Amniotic epithelial cell (primary cell): ENCODE results near the gene BTBD9.
"Not testable (repeated sequence)": the region's sequence is repeated elsewhere in the genome, so short reads cannot be mapped to it uniquely, and the experiment has no call there.

Experiments used
- DNase-seq: peaks from one replicate; pipeline ENCODE4 v3.0.0-alpha.2; 2010; ENCODE audit warnings: low read depth

Gene BTBD9

GRCh38 chr6:38649744-38650143, 10.0 kb upstream of the BTBD9 start:
- no peak for DNase-seq

GRCh38 chr6:38648629-38649028, 8.9 kb upstream of the BTBD9 start:
- DNase-seq: no peak

GRCh38 chr6:38646166-38646878, 6.6 kb upstream of the BTBD9 start:
- no peak for DNase-seq

GRCh38 chr6:38644951-38645350, 5.2 kb upstream of the BTBD9 start:
- DNase-seq: no peak

- no peak for DNase-seq
These were observed 634 bp upstream of the BTBD9 start for GRCh38 chr6:38640216-38640909.

- peak; percentile 40 for DNase-seq
These were observed 710 bp downstream of the BTBD9 start for GRCh38 chr6:38638941-38639497.

GRCh38 chr6:38637756-38638155, 2.0 kb downstream of the BTBD9 start:
- DNase-seq: no peak

GRCh38 chr6:38636027-38636426, 3.7 kb downstream of the BTBD9 start:
- no peak for DNase-seq

GRCh38 chr6:38634518-38634917, 5.2 kb downstream of the BTBD9 start:
- DNase-seq: peak; percentile 44

- no peak for DNase-seq
These were observed 7.2 kb downstream of the BTBD9 start for GRCh38 chr6:38632490-38632889.

GRCh38 chr6:38631186-38631783, 8.4 kb downstream of the BTBD9 start:
- DNase-seq: no peak

- DNase-seq: no peak
These were observed 14.5 kb downstream of the BTBD9 start for GRCh38 chr6:38625217-38625616.

- DNase-seq: not testable (repeated sequence)
These were observed 20.4 kb downstream of the BTBD9 start for GRCh38 chr6:38619342-38619741.

GRCh38 chr6:38618301-38618700, 21.4 kb downstream of the BTBD9 start:
- DNase-seq: peak; percentile 41

- no peak for DNase-seq
These were observed 21.9 kb downstream of the BTBD9 start for GRCh38 chr6:38617856-38618255.

- peak; percentile 93 for DNase-seq
These were observed 27.4 kb downstream of the BTBD9 start for GRCh38 chr6:38612143-38612965.

GRCh38 chr6:38610050-38610625, 29.6 kb downstream of the BTBD9 start:
- peak; percentile 19 for DNase-seq

GRCh38 chr6:38604700-38605099, 35.0 kb downstream of the BTBD9 start:
- peak; percentile 39 for DNase-seq

- DNase-seq: peak; percentile 75
These were observed 35.8 kb downstream of the BTBD9 start for GRCh38 chr6:38603966-38604365.

- DNase-seq: no peak
These were observed 36.2 kb downstream of the BTBD9 start for GRCh38 chr6:38603496-38603895.

- DNase-seq: peak; percentile 73
These were observed 39.7 kb downstream of the BTBD9 start for GRCh38 chr6:38599966-38600550.
